ENCODE measurements around the gene TMEM245.

TMEM245 gene

DNA sequence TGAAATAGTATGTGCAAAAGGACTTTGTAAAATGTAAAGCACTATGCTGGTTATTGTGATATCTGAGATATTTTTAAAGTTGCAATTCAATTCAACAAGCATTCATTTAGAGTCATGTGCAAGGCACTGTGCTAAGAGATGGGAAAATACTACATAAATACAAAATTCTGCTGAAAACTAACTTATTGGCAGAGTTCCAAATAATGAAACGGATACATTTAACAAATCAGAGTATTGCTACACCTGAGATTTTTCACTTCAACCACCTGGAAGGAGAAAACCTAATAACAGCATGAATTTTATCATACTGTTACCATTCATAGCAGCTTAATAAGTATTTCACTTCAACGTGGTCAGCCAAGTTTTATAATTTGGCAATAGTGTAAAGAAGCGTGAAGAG is 100.3 kb downstream of the TMEM245 start:
- H2BK12ac ChIP-seq (ENCODE audit: low read length in 2 of 2) = no peak overlapping the region
- H3K23ac ChIP-seq (ENCODE audit: low read length in 2 of 2) = no peak overlapping the region
- H3K27ac ChIP-seq (ENCODE audit: low read length, poor library complexity, severe bottlenecking) = no peak overlapping the region
- no peak overlapping the region for H3K4me2 ChIP-seq (ENCODE audit: low read length, poor library complexity, severe bottlenecking)
- no peak overlapping the region for H4K91ac ChIP-seq (ENCODE audit: low read length)
- no peak overlapping the region for H3K14ac ChIP-seq (ENCODE audit: low read length in 2 of 2)
- H3K4me1 ChIP-seq (ENCODE audit: control insufficient read depth, insufficient read depth, low read depth, low read length) = peaks cover 7% of the 10 kb centered on the region
- H3K9ac ChIP-seq (ENCODE audit: low read length) = no peak overlapping the region
- DNase-seq = no peak
- peaks cover 26% of the 10 kb centered on the region for H3K79me1 ChIP-seq (replicated peaks; ENCODE audit: low read length, poor library complexity, severe bottlenecking)
- no peak overlapping the region for H2AFZ ChIP-seq (ENCODE audit: low read depth, low read length)
- no peak overlapping the region for H2BK15ac ChIP-seq (ENCODE audit: low read depth, poor library complexity, severe bottlenecking)
- 100% methylated on average over 1 of the region's 3 CpGs for WGBS
- H2BK5ac ChIP-seq (ENCODE audit: low read depth, low read length, poor library complexity, severe bottlenecking) = no peak overlapping the region
- H3K4ac ChIP-seq (ENCODE audit: low read depth in 1 of 2, low read length in 2 of 2) = no peak overlapping the region
- H4K8ac ChIP-seq (ENCODE audit: low read length) = no peak overlapping the region
- H3K4me3 ChIP-seq (ENCODE audit: insufficient read depth in 1 of 2, low read depth in 1 of 2, low read length in 2 of 2) = no peak overlapping the region
- H3K36me3 ChIP-seq (ENCODE audit: control insufficient read depth in 1 of 2, insufficient read depth in 2 of 2, low read depth in 1 of 2, low read length in 2 of 2) = peaks cover 2 to 19% of the 10 kb centered on the region in 2 experiments
- H3K27me3 ChIP-seq (ENCODE audit: control insufficient read depth in 1 of 2, insufficient read depth in 1 of 2, low read length in 2 of 2) = no peaks in the 10 kb centered on the region
- no peak overlapping the region for H3K18ac ChIP-seq (ENCODE audit: low read depth in 1 of 2, low read length in 2 of 2)
- no peak overlapping the region for H2AK5ac ChIP-seq (ENCODE audit: low read length, severe bottlenecking)
- no peaks in the 10 kb centered on the region for H3K9me3 ChIP-seq (ENCODE audit: control insufficient read depth, low read length)
- H2BK120ac ChIP-seq (ENCODE audit: low read depth, low read length) = no peak overlapping the region

DNA sequence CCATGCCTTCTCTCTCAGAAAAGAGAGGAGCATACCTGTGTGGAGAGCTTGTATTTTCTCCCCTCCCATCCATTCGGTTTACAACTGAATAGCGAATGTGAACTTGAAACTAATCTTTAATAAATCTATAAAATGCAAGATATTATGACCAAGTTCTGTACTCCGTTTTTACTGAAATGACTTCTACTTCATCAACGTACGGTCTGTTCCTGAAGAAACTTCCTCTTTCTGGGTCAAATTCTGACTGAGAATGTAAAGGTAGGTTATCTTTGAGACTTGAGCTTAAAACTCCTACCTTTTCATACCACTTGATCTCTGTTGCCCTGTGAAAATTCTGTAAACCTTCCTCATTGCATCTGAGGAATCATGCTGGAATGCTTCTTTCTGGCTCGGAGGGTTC is 102.3 kb downstream of the TMEM245 start:
- no peaks in the 10 kb centered on the region for H3K9me3 ChIP-seq (ENCODE audit: control insufficient read depth, low read length)
- no peak overlapping the region for H2BK5ac ChIP-seq (ENCODE audit: low read depth, low read length, poor library complexity, severe bottlenecking)
- no peak overlapping the region for H2AK5ac ChIP-seq (ENCODE audit: low read length, severe bottlenecking)
- H3K14ac ChIP-seq (ENCODE audit: low read length in 2 of 2) = no peak overlapping the region
- no peak overlapping the region for H3K4ac ChIP-seq (ENCODE audit: low read depth in 1 of 2, low read length in 2 of 2)
- no peak overlapping the region for H3K23ac ChIP-seq (ENCODE audit: low read length in 2 of 2)
- peaks cover 2 to 17% of the 10 kb centered on the region in 2 experiments for H3K36me3 ChIP-seq (ENCODE audit: control insufficient read depth in 1 of 2, insufficient read depth in 2 of 2, low read depth in 1 of 2, low read length in 2 of 2)
- no peak overlapping the region for H3K4me3 ChIP-seq (ENCODE audit: insufficient read depth in 1 of 2, low read depth in 1 of 2, low read length in 2 of 2)
- H3K27me3 ChIP-seq (ENCODE audit: control insufficient read depth in 1 of 2, insufficient read depth in 1 of 2, low read length in 2 of 2) = no peaks in the 10 kb centered on the region
- DNase-seq = no peak
- no peak overlapping the region for H3K4me2 ChIP-seq (ENCODE audit: low read length, poor library complexity, severe bottlenecking)
- peaks cover 20% of the 10 kb centered on the region for H3K79me1 ChIP-seq (replicated peaks; ENCODE audit: low read length, poor library complexity, severe bottlenecking)
- H3K18ac ChIP-seq (ENCODE audit: low read depth in 1 of 2, low read length in 2 of 2) = no peak overlapping the region
- no peak overlapping the region for H4K91ac ChIP-seq (ENCODE audit: low read length)
- H2BK15ac ChIP-seq (ENCODE audit: low read depth, poor library complexity, severe bottlenecking) = no peak overlapping the region
- peaks cover 9% of the 10 kb centered on the region for H3K4me1 ChIP-seq (ENCODE audit: control insufficient read depth, insufficient read depth, low read depth, low read length)
- no peak overlapping the region for H2BK120ac ChIP-seq (ENCODE audit: low read depth, low read length)
- 100% methylated on average over 1 of the region's 6 CpGs for WGBS
- no peak overlapping the region for H3K27ac ChIP-seq (ENCODE audit: low read length, poor library complexity, severe bottlenecking)
- H3K9ac ChIP-seq (ENCODE audit: low read length) = no peak overlapping the region
- no peak overlapping the region for H4K8ac ChIP-seq (ENCODE audit: low read length)
- no peak overlapping the region for H2AFZ ChIP-seq (ENCODE audit: low read depth, low read length)
- H2BK12ac ChIP-seq (ENCODE audit: low read length in 2 of 2) = no peak overlapping the region

DNA sequence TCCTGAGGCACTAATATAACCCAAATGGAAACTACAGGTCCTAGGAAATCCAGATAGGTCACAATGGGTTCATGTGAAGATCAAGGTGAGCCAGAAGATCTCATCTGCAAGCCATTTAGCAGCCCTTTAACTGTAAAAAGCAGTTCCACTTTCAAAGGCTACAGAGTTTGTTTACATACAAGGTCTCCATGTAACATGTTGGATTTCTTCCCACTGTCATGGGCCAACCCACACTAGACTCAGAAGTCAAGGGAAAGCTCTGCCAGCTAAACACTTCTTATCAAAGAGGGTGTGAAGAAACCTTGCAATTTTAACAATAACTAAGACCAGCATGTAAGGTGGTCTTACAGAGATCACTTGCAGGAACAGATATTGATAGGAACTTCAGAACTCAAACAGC is 102.7 kb downstream of the TMEM245 start:
- Histone ChIP-seq H2BK12ac (ENCODE audit: low read length in 2 of 2) (no peak overlapping the region), H3K9ac (ENCODE audit: low read length) (no peak overlapping the region), H3K4me2 (ENCODE audit: low read length, poor library complexity, severe bottlenecking) (no peak overlapping the region), H2AFZ (ENCODE audit: low read depth, low read length) (no peak overlapping the region), H4K91ac (ENCODE audit: low read length) (no peak overlapping the region), H3K14ac (ENCODE audit: low read length in 2 of 2) (no peak overlapping the region), H3K4ac (ENCODE audit: low read depth in 1 of 2, low read length in 2 of 2) (no peak overlapping the region), H3K23ac (ENCODE audit: low read length in 2 of 2) (no peak overlapping the region), H2AK5ac (ENCODE audit: low read length, severe bottlenecking) (peak overlapping the region; percentile 31), H3K4me1 (ENCODE audit: control insufficient read depth, insufficient read depth, low read depth, low read length) (peaks cover 9% of the 10 kb centered on the region), H2BK120ac (ENCODE audit: low read depth, low read length) (no peak overlapping the region), H3K27me3 (ENCODE audit: control insufficient read depth in 1 of 2, insufficient read depth in 1 of 2, low read length in 2 of 2) (no peaks in the 10 kb centered on the region), H4K8ac (ENCODE audit: low read length) (no peak overlapping the region), H2BK5ac (ENCODE audit: low read depth, low read length, poor library complexity, severe bottlenecking) (no peak overlapping the region), H3K36me3 (ENCODE audit: control insufficient read depth in 1 of 2, insufficient read depth in 2 of 2, low read depth in 1 of 2, low read length in 2 of 2) (peaks cover 2 to 17% of the 10 kb centered on the region in 2 experiments), H3K27ac (ENCODE audit: low read length, poor library complexity, severe bottlenecking) (peak overlapping the region; percentile 43), H3K79me1 (replicated peaks; ENCODE audit: low read length, poor library complexity, severe bottlenecking) (peaks cover 18% of the 10 kb centered on the region), H3K9me3 (ENCODE audit: control insufficient read depth, low read length) (no peaks in the 10 kb centered on the region), H2BK15ac (ENCODE audit: low read depth, poor library complexity, severe bottlenecking) (no peak overlapping the region), H3K18ac (ENCODE audit: low read depth in 1 of 2, low read length in 2 of 2) (no peak overlapping the region), H3K4me3 (ENCODE audit: insufficient read depth in 1 of 2, low read depth in 1 of 2, low read length in 2 of 2) (no peak overlapping the region)
- peak; percentile 42 for DNase-seq

DNA sequence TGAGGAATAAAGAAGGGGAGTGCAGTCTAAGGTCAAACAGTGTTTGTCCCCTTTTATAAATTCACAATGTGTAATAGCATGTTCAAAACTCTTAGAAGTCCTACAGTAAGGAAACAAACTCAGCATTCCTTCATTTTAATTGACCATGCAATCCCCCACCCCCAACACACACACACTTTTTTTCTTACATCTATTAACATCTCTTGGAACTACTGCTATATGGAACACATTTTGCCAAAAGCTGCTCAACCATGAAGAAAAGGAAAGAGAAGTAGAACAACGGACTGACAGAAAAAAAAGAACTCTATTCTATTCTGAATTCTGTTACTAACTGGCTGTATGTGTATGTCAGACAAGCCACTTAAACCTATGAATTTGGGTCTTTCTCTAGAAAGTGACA is 103.6 kb downstream of the TMEM245 start:
- no peaks in the 10 kb centered on the region for H3K9me3 ChIP-seq (ENCODE audit: control insufficient read depth, low read length)
- no peak overlapping the region for H2AFZ ChIP-seq (ENCODE audit: low read depth, low read length)
- H3K4me1 ChIP-seq (ENCODE audit: control insufficient read depth, insufficient read depth, low read depth, low read length) = peaks cover 9% of the 10 kb centered on the region
- H3K27ac ChIP-seq (ENCODE audit: low read length, poor library complexity, severe bottlenecking) = peak overlapping the region; percentile 74
- H3K4ac ChIP-seq (ENCODE audit: low read depth in 1 of 2, low read length in 2 of 2) = no peak overlapping the region
- H3K27me3 ChIP-seq (ENCODE audit: control insufficient read depth in 1 of 2, insufficient read depth in 1 of 2, low read length in 2 of 2) = no peaks in the 10 kb centered on the region
- H2BK12ac ChIP-seq (ENCODE audit: low read length in 2 of 2) = no peak overlapping the region
- no peak overlapping the region for H3K4me3 ChIP-seq (ENCODE audit: insufficient read depth in 1 of 2, low read depth in 1 of 2, low read length in 2 of 2)
- WGBS = no CpG with 5 or more reads among the region's 1 CpG
- DNase-seq = no peak
- H3K9ac ChIP-seq (ENCODE audit: low read length) = no peak overlapping the region
- peak overlapping the region; percentile 44 for H3K4me2 ChIP-seq (ENCODE audit: low read length, poor library complexity, severe bottlenecking)
- no peak overlapping the region for H3K14ac ChIP-seq (ENCODE audit: low read length in 2 of 2)
- no peak overlapping the region for H3K23ac ChIP-seq (ENCODE audit: low read length in 2 of 2)
- no peak overlapping the region for H2BK15ac ChIP-seq (ENCODE audit: low read depth, poor library complexity, severe bottlenecking)
- no peak overlapping the region for H2BK120ac ChIP-seq (ENCODE audit: low read depth, low read length)
- H3K79me1 ChIP-seq (replicated peaks; ENCODE audit: low read length, poor library complexity, severe bottlenecking) = peaks cover 14% of the 10 kb centered on the region
- peaks cover 0 to 17% of the 10 kb centered on the region in 2 experiments for H3K36me3 ChIP-seq (ENCODE audit: control insufficient read depth in 1 of 2, insufficient read depth in 2 of 2, low read depth in 1 of 2, low read length in 2 of 2)
- no peak overlapping the region for H3K18ac ChIP-seq (ENCODE audit: low read depth in 1 of 2, low read length in 2 of 2)
- no peak overlapping the region for H2AK5ac ChIP-seq (ENCODE audit: low read length, severe bottlenecking)
- no peak overlapping the region for H4K8ac ChIP-seq (ENCODE audit: low read length)
- no peak overlapping the region for H2BK5ac ChIP-seq (ENCODE audit: low read depth, low read length, poor library complexity, severe bottlenecking)
- no peak overlapping the region for H4K91ac ChIP-seq (ENCODE audit: low read length)

Measured in mesenchymal stem cell (in vitro differentiated cells and primary cell).